Trophoblast cell (in vitro differentiated cells and primary cell): ENCODE data around the gene CCDC57.

ENCODE experiments used
- DNase-seq, 2 donors: peaks; one replicate each; pipeline ENCODE4 v3.0.0-alpha.2; 2016
- H2AFZ ChIP-seq: 2 replicates; pipeline ENCODE4 v1.6.1; 2013; ENCODE audit warnings: low read length, moderate library complexity, mild to moderate bottlenecking; ENCODE audit not compliant: insufficient read depth, poor library complexity
- H2AK5ac ChIP-seq: 2 replicates; pipeline ENCODE4 v1.6.1; 2013; ENCODE audit warnings: mild to moderate bottlenecking, low read length
- H2BK120ac ChIP-seq: 2 replicates; pipeline ENCODE4 v1.6.1; 2013; ENCODE audit warnings: low read length, mild to moderate bottlenecking, moderate library complexity; ENCODE audit not compliant: insufficient read depth, poor library complexity
- H2BK12ac ChIP-seq: 2 replicates; pipeline ENCODE4 v1.6.1; 2013; ENCODE audit warnings: mild to moderate bottlenecking, low read length, moderate library complexity
- H2BK5ac ChIP-seq: 2 replicates; pipeline ENCODE4 v1.6.1; 2013; ENCODE audit warnings: low read length, low read depth, moderate library complexity, mild to moderate bottlenecking; ENCODE audit not compliant: poor library complexity
- H3K14ac ChIP-seq: 2 replicates; pipeline ENCODE4 v1.6.1; 2013; ENCODE audit warnings: mild to moderate bottlenecking, low read length
- H3K18ac ChIP-seq: 2 replicates; pipeline ENCODE4 v1.6.1; 2013; ENCODE audit warnings: mild to moderate bottlenecking, low read length
- H3K23ac ChIP-seq: 2 replicates; pipeline ENCODE4 v1.6.1; 2013; ENCODE audit warnings: low read length
- H3K27ac ChIP-seq: 2 replicates; pipeline ENCODE4 v1.5.1; 2013; ENCODE audit warnings: low read depth, mild to moderate bottlenecking, inconsistent platforms, low read length, moderate library complexity
- H3K27me3 ChIP-seq: 2 replicates; pipeline ENCODE4 v1.6.1; 2013; ENCODE audit warnings: inconsistent platforms, mild to moderate bottlenecking, low read length, moderate library complexity; ENCODE audit not compliant: insufficient read depth
- H3K36me3 ChIP-seq, 2 experiments: 1 replicate in 1 of 2; 2 replicates in 1 of 2; pipeline ENCODE4 v1.6.1; 2013; ENCODE audit warnings: low read length in 2 of 2, mild to moderate bottlenecking in 2 of 2, moderate library complexity in 1 of 2; ENCODE audit not compliant: insufficient read depth in 2 of 2, control insufficient read depth in 1 of 2
- H3K4ac ChIP-seq: 2 replicates; pipeline ENCODE4 v1.6.1; 2013; ENCODE audit warnings: low read depth, mild to moderate bottlenecking, low read length, moderate library complexity
- H3K4me1 ChIP-seq, 2 experiments: 1 replicate in 1 of 2; 2 replicates in 1 of 2; pipeline ENCODE4 v1.6.1; 2013; ENCODE audit warnings: low read length in 2 of 2, mild to moderate bottlenecking in 2 of 2, moderate library complexity in 1 of 2; ENCODE audit not compliant: insufficient read depth in 2 of 2, control insufficient read depth in 1 of 2
- H3K4me2 ChIP-seq: 2 replicates; pipeline ENCODE4 v1.6.1; 2013; ENCODE audit warnings: inconsistent platforms, mild to moderate bottlenecking, low read length, moderate library complexity
- H3K4me3 ChIP-seq: 2 replicates; pipeline ENCODE4 v1.5.1; 2013; ENCODE audit warnings: mild to moderate bottlenecking, low read depth, low read length, inconsistent platforms
- H3K79me1 ChIP-seq: one replicate; pipeline ENCODE4 v1.6.1; 2013; ENCODE audit warnings: low read length
- H3K79me2 ChIP-seq: 2 replicates; pipeline ENCODE4 v1.6.1; 2013; ENCODE audit warnings: low read length, mild to moderate bottlenecking; ENCODE audit not compliant: control insufficient read depth, insufficient read depth, poor library complexity
- H3K9ac ChIP-seq: 2 replicates; pipeline ENCODE4 v1.6.1; 2013; ENCODE audit warnings: mild to moderate bottlenecking, low read length
- H3K9me3 ChIP-seq: 2 replicates; pipeline ENCODE4 v1.6.1; 2013; ENCODE audit warnings: low read depth, mild to moderate bottlenecking, control low read depth, inconsistent platforms, low read length; ENCODE audit not compliant: insufficient read depth
- H4K12ac ChIP-seq: 2 replicates; pipeline ENCODE4 v1.6.1; 2013; ENCODE audit warnings: low read depth, mild to moderate bottlenecking, low read length, moderate library complexity
- H4K8ac ChIP-seq: 2 replicates; pipeline ENCODE4 v1.6.1; 2013; ENCODE audit warnings: low read depth, mild to moderate bottlenecking, low read length, moderate library complexity
- H4K91ac ChIP-seq: one replicate; pipeline ENCODE4 v1.6.1; 2013; ENCODE audit warnings: low read depth, mild to moderate bottlenecking, low read length, moderate library complexity
- WGBS: extraction: QIAGEN DNeasy Blood & Tissue Kit; methylation state at CpG from one replicate; pipeline ENCODE4 v1.1.7; 2013; ENCODE audit warnings: missing lambda C conversion rate; ENCODE audit not compliant: insufficient read length, insufficient coverage; ENCODE audit errors: extremely low coverage; 5-methylcytosine and 5-hydroxymethylcytosine counted together

The CCDC57 gene

DNA sequence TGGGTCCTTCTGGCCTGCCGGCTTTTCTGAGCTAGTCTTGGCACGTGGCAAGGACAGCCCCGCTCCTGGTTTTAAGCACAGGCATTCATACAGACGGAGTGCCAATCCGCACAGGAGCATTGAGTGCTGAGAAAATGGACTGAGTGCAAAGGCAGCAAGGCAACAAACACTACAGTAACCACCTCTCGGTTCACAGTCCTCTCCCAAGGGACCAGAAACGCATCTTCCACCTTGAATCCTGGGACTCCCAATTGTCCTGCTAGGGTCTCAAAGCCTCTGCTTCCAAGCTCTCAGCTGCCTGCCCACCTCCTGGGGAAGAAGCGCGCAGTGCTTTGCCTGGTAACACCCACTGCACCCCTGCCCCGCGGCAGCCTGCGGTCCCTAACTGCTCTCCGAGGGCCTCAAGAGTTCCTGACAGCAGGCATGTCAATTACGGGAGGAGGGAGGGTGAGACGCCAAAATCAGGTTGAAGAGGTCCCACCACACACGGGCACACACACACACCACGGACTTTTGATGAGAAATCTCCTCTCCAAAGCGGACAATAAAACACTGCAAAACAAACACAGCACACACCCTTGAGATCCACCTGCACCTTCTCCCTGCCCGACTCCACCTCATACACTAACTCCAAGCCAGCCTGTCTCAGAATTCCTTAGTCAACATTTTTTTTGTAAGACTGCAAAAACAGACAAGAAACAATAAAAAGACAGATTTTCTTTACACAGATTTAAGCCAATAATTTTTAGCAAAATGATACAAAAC, 31.2 kb upstream of the CCDC57 start:
- H3K9ac ChIP-seq = no peak overlapping the region
- H3K4me1 ChIP-seq = peaks cover 0 to 3% of the 10 kb centered on the region in 2 experiments
- no peak overlapping the region for H2AFZ ChIP-seq
- no peak overlapping the region for H4K8ac ChIP-seq
- H3K79me1 ChIP-seq = no peaks in the 10 kb centered on the region
- no peak overlapping the region for H3K14ac ChIP-seq
- no peak overlapping the region for H4K91ac ChIP-seq
- peaks cover 90 to 93% of the 10 kb centered on the region in 2 experiments for H3K36me3 ChIP-seq
- no peaks in the 10 kb centered on the region for H3K79me2 ChIP-seq
- no peak overlapping the region for H3K4ac ChIP-seq
- no peak overlapping the region for H3K4me2 ChIP-seq
- no peak overlapping the region for H4K12ac ChIP-seq
- H3K4me3 ChIP-seq = no peak overlapping the region
- H3K23ac ChIP-seq = no peak overlapping the region
- no peak overlapping the region for H3K18ac ChIP-seq
- H3K27ac ChIP-seq = no peak overlapping the region
- H2AK5ac ChIP-seq = no peak overlapping the region
- H2BK5ac ChIP-seq = no peak overlapping the region
- H2BK120ac ChIP-seq = no peak overlapping the region
- H3K27me3 ChIP-seq = no peaks in the 10 kb centered on the region
- peaks cover 3% of the 10 kb centered on the region for H3K9me3 ChIP-seq
- WGBS = no CpG with 5 or more reads among the region's 19 CpGs
- peak in 1 of 2 donors; percentile 15 for DNase-seq
- no peak overlapping the region for H2BK12ac ChIP-seq

DNA sequence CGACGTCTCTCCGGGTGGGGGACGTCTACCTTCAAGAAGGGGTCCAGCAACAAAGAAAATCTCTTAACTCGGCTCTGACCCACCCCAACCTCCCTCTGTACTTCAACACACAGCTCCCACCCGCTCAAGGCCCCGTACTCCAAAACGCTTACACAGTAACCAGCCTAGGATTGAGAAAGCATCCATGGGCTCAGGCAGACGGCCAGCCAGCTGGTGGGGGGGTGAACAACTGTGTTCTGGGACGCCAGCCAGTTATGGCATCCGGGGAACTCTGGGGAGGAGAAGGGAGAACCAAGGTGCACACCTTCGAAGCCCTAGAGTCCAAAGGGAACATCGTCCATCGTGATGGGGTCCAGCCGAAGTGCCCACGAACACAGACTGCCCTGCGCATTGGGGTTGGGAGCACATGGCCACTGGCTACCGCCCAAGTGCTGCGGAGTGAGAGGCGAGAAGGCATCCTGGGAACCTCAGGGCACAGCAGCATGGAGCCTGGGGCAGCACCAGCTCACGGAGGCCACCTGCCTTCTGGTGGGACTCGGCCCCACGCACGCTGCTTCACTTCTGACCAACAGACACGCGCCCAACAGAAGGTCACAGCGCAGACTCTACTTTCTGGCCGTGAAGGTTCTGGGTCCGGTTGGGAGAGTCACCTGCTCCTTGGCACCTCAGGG, 30.5 kb upstream of the CCDC57 start:
- Histone ChIP-seq H3K18ac (no peak overlapping the region), H3K23ac (no peak overlapping the region), H2AK5ac (no peak overlapping the region), H3K4me3 (no peak overlapping the region), H3K27me3 (no peaks in the 10 kb centered on the region), H3K79me1 (no peaks in the 10 kb centered on the region), H3K79me2 (no peaks in the 10 kb centered on the region), H2AFZ (no peak overlapping the region), H3K9ac (no peak overlapping the region), H3K9me3 (peaks cover 3% of the 10 kb centered on the region), H3K4me1 (peaks cover 0 to 3% of the 10 kb centered on the region in 2 experiments), H3K36me3 (peaks cover 90 to 93% of the 10 kb centered on the region in 2 experiments), H2BK120ac (no peak overlapping the region), H2BK12ac (no peak overlapping the region), H3K27ac (no peak overlapping the region), H2BK5ac (no peak overlapping the region), H3K4ac (no peak overlapping the region), H4K12ac (no peak overlapping the region), H4K8ac (no peak overlapping the region), H3K14ac (no peak overlapping the region), H3K4me2 (no peak overlapping the region), H4K91ac (no peak overlapping the region)
- WGBS = no CpG with 5 or more reads among the region's 29 CpGs
- DNase-seq = peak in 1 of 2 donors; percentile 36

DNA sequence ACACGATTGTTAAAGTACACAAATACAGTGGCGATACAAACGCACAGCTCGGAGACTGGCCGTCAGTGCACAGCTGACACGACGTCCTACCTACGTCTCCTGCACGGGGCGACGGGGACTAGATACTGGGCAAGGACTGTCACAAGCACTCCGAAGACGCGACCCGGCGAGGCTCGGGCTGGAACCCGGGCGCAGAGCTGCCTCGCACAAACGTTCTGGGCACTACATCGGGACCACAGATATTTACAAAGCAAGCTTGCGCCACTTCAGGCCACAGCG, 30.0 kb upstream of the CCDC57 start:
- no peak overlapping the region for H4K91ac ChIP-seq
- peaks cover 89 to 94% of the 10 kb centered on the region in 2 experiments for H3K36me3 ChIP-seq
- H3K4me2 ChIP-seq = no peak overlapping the region
- H3K4me1 ChIP-seq = peaks cover 0 to 3% of the 10 kb centered on the region in 2 experiments
- H2BK12ac ChIP-seq = no peak overlapping the region
- H3K18ac ChIP-seq = no peak overlapping the region
- no CpG with 5 or more reads among the region's 24 CpGs for WGBS
- no peak overlapping the region for H2AFZ ChIP-seq
- no peak overlapping the region for H3K4ac ChIP-seq
- H3K14ac ChIP-seq = no peak overlapping the region
- DNase-seq = peak in 1 of 2 donors; percentile 32
- H3K9me3 ChIP-seq = peaks cover 3% of the 10 kb centered on the region
- H4K12ac ChIP-seq = no peak overlapping the region
- no peak overlapping the region for H2BK120ac ChIP-seq
- H3K27ac ChIP-seq = no peak overlapping the region
- no peak overlapping the region for H4K8ac ChIP-seq
- no peaks in the 10 kb centered on the region for H3K27me3 ChIP-seq
- no peak overlapping the region for H3K4me3 ChIP-seq
- no peaks in the 10 kb centered on the region for H3K79me1 ChIP-seq
- H3K23ac ChIP-seq = no peak overlapping the region
- no peak overlapping the region for H2BK5ac ChIP-seq
- no peaks in the 10 kb centered on the region for H3K79me2 ChIP-seq
- H3K9ac ChIP-seq = no peak overlapping the region
- no peak overlapping the region for H2AK5ac ChIP-seq

DNA sequence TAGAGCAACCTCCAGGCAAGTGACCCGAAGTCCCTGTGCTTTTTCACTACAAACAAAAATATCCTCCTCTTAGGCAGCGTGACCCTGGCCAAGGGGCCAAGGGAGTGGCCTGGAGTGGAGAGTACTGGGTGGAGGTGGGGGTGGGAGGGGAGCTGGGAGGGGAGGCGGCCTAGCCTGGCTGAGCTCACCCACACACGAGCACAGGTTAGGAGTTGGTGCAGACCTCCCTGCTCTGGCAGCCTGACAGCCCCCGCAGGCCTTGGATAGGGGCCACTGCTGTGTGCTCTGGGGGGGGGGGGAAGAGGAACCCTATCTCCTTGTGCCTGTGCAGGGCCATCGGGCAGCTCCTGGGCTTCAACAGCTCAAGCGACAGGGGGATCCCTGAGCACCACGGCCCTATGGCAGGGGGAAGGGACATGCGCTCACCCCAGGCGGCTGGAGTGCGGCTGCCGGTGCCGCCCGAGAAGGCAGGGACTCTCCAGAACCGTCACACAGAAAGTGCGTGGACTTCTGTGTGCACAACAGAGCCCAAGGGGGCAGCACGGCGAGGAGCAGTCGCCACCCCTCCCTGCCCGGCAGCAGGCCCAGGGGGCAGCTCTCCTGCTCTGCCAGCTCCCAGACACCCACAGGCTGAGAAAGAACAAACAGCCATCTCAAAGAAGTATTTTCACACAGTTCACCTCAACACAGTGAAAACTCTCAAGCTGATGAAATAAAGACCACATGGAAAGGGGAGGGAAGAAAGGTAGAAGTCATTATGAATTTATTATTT, 29.5 kb upstream of the CCDC57 start:
- WGBS = no CpG with 5 or more reads among the region's 20 CpGs
- Histone ChIP-seq H3K79me2 (no peaks in the 10 kb centered on the region), H3K36me3 (peaks cover 89 to 94% of the 10 kb centered on the region in 2 experiments), H2BK12ac (no peak overlapping the region), H3K14ac (no peak overlapping the region), H3K4ac (no peak overlapping the region), H3K23ac (no peak overlapping the region), H2BK120ac (no peak overlapping the region), H3K4me3 (no peak overlapping the region), H4K91ac (no peak overlapping the region), H3K79me1 (no peaks in the 10 kb centered on the region), H3K18ac (no peak overlapping the region), H3K9me3 (peaks cover 3% of the 10 kb centered on the region), H4K8ac (no peak overlapping the region), H3K4me2 (no peak overlapping the region), H3K27ac (no peak overlapping the region), H2AK5ac (no peak overlapping the region), H3K9ac (no peak overlapping the region), H2BK5ac (no peak overlapping the region), H3K27me3 (no peaks in the 10 kb centered on the region), H2AFZ (no peak overlapping the region), H3K4me1 (peaks cover 0 to 3% of the 10 kb centered on the region in 2 experiments), H4K12ac (no peak overlapping the region)
- DNase-seq = peak in 1 of 2 donors; percentile 18
